Measurements from ENCODE around the gene SPP2.

The SPP2 gene

DNA sequence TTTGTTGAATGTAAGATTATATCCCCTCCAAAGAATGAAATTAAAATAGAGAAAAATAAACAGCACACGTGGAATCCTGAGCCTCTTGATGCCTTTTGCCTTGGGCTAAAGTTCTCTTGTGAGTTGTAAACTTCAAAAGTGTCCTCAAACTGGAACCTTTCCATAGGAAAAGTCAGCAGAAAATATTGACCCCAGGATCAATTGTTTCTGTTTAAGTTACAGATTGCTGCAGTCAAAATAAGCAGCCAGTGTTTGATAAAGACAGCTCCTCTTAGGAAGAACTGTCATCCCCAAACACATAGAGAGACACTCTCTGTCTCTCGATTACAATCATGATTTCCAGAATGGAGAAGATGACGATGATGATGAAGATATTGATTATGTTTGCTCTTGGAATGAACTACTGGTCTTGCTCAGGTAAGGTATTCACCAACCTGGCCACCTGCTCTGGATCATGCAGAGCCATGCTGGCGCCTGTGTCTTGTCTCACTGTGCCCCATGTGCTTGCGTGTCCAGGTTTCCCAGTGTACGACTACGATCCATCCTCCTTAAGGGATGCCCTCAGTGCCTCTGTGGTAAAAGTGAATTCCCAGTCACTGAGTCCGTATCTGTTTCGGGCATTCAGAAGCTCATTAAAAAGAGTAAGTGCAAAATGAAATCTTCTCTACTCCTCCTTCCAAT is at the start of gene SPP2:
Gene SPP2, plus strand, starts transcription at position 248 of the 681 bp plus-strand sequence. Its CDS starts 85 bp downstream, at position 333.
- DNase-seq: no peak

- no peak for DNase-seq
These were observed 48.9 kb upstream of the SPP2 start for GRCh38 chr2:234001380-234002160.

DNA sequence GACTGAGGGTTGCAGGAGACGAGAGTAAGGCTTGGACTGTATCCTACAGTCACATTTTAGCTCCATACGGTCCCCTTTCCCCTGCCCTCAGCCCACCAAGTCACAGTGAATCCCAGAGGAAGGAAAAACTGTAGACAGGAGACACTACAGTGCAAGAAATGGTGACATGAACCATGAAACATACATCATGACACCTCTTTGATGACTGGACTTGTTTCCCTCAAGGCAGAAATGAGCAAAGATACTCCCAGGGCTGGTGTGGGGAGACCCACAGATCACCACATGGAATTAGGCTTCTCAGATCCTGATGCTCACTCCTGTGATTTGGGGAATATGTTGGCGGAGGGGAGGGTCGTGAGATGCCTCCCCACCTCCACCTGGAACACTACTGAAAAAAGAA is 48.2 kb upstream of the SPP2 start:
- no peak for DNase-seq

DNA sequence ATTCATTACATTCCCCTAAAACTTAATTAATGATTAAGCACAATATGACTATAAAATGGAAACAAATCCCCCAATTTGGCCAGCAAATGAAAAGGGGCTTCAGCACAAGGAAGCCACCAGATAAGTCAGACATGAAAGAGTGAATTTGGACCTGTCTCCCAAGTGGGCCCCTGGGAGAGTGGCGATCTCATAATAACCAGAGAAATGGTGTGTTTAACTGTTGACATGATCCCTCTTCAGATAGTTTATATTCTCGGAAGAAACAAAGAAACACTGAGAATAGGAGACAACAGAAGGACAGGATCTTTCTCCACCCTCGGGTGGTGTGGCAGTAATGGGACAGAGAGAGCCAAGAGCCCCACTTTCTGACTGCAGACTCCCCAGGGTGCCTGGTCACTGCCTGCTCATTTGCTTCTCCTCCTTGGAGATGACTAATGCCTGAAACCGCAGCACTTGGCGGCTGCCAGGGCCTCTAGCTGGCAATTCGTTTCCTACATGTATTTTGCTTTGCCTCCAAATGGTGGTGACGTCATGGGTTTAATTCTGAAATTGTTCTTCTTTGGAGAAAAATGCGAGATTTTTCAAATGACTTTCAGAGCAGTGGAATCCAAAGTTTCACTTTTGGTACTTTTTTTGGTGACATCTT is 46.4 kb upstream of the SPP2 start:
- no peak for DNase-seq

GRCh38 chr2:234005126-234005525 is 45.4 kb upstream of the SPP2 start:
- no peak for DNase-seq

DNA sequence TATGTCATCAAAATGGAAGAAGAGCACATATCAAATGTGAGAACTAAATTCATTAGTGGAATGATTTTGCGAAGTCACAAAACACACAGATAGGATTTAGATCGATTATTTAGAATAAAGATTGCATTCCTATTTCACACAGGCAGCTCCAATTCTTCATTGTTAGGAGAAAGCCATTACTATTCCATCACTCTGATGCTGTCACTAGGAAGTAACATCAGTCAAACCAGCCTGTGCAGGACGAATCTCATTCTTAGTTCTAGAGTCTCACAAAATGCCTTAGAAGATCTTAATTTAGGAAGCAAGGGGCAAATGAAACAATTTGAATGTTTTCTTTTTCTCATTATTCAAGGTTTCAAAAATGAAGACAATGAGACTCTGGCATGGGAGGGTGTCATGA is 44.0 kb upstream of the SPP2 start:
- no peak for DNase-seq

GRCh38 chr2:234014427-234014826 is 36.1 kb upstream of the SPP2 start:
- no peak for DNase-seq

GRCh38 chr2:234015861-234016260 is 34.6 kb upstream of the SPP2 start:
- DNase-seq: no peak

DNA sequence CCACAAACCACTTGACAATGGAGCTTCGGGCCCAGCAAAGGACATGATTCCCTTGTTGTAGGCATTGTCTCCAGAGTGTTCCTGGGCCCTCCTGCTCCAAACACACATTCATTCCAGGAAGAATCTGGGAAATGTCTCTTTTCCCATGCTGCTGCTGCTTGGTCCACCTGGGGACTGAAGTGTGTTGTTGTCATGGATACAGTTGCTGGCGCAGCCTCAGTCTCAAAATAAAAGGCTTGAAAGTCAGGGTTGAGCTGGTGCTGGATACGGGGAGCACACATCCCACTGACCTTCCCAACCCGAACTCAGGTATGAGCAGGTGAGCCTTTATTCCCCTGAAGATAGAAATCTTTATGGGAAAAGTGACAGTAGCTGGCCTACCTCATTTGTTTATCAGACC is 30.6 kb upstream of the SPP2 start:
- no peak for DNase-seq

- DNase-seq: no peak
These were observed 30.2 kb upstream of the SPP2 start for GRCh38 chr2:234020332-234020731.

GRCh38 chr2:234022424-234022823 is 28.1 kb upstream of the SPP2 start:
- DNase-seq: no peak

DNA sequence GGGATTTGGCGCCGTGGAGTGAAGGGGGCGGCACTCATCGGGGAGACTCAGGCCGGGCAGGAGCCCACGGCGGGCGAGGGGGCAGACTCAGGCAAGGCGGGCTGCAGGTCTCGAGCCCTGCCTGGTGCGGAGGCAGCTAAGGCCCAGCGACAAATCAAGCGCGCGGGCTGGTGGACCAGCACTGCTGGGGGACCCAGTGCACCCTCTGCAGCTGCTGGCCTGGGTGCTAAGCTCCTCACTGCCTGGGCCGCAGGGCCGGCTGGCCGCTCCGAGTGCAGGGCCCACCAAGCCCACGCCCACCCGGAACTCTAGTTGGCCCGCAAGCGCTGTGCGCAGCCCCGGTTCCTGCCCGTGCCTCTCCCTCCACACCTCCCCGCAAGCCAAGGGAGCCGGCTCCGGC is 26.2 kb upstream of the SPP2 start:
- no peak for DNase-seq

DNA sequence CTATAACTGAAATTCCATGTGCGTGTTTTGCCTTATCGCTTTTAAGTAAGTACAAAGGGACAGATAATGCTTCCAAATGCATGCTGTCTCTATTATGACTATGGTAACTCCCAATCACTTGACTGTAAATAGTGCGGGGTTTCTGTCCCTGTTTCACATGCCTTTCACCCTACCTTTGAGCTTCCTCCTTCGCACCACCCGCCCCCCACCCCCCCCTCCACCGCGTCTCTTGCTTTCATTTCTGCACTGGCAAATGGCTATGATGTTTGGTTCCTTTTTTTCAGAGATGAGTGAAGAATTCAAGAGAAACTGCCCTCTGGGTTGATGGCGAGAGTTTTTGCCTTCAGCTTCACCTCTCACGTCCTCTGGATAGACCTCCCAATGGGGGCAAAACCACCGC is 25.0 kb upstream of the SPP2 start:
- no peak for DNase-seq

DNA sequence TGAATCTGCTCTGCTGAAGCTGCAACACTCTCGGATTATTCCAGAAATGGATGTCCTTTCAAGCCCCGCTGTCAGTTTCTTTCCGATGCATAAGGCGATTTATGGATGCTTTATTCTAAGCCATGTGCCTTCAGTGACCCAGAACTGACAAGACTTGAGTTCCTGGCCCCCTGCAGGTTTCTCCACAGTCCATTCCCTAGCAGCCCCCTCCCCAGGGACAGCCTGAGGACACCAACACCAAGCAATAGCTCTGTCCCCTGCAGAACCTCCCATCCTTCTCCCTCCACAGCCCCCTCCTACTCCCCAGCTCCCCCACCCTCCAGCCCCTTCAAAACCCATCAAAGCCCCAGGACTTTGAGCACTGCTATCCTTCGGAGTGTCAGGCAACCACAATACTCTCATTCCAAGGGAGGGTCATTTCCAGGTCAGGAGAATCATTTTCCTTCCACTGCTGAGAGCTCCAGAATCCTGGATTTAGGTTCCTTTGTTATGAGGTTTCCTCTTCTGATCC is 24.6 kb upstream of the SPP2 start:
- DNase-seq: no peak

DNA sequence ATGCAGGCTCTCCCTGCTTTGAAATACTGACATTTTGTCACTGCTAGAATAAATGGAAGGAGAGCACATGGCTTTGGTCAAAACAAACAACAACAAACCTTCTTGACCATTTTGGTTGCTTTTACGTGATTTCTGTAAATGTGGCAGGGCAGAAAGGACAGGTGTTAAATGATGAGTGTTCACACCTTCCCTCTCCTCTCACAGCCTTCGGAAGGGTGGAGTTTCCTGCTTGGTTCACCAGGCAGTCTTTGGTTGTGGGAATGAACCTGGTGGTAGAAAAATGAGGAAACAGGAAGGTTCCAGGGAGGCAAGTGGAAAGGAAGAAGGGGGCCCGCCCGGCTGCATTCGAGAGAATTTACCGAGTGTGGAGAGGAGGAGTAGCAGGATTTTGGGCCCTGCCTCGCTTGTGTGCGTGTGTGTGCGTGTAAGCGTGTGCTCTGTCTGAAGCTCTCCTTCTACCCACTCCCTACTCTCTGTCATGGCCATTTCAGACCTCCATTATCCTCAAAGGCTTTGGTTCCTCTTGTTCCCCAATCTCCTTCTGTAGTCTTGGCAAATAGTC is 23.7 kb upstream of the SPP2 start:
- no peak for DNase-seq

GRCh38 chr2:234027641-234028040 is 22.9 kb upstream of the SPP2 start:
- DNase-seq: no peak

GRCh38 chr2:234029150-234029733 is 21.3 kb upstream of the SPP2 start:
- no peak for DNase-seq

DNA sequence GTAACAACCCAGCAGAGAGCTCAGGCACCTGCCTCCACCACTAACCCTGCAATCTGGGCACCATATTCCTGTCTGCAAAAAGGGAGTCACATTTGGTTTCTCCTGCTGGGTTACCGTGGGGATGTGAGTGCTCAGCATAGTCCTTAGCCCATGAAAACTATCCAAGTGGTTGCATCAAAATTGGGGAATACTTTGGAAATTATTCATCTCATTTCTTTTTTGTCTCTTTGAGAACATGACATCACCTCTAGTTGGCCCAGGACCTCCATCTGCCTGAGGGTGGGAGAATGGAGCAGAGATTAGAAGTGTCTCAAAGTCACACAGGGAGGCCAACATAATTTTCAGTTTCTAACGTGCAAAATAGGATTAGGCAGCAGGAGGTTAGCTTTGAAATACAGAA is 19.3 kb upstream of the SPP2 start:
- DNase-seq: no peak

- no peak for DNase-seq
These were observed 18.1 kb upstream of the SPP2 start for GRCh38 chr2:234032279-234032856.

DNA sequence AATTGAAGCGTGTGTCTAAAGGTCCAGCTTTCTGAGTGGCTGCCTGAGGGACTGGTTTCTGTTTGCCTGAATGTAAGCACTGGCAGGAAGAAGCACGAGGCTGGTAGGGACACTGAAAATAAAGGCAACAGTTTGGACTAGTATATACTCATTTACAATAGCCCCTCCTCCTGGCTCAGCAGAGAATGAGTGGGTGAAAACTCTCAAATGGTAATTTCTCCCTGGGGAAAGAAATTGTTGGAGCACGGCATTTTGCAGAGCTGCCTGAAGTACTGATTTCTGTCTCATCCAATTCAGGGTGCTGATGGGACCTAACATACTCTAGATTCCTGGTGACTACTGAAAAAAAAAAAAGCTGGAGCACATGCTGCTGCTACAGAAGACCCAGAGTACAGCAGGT is 17.3 kb upstream of the SPP2 start:
- DNase-seq: no peak

DNA sequence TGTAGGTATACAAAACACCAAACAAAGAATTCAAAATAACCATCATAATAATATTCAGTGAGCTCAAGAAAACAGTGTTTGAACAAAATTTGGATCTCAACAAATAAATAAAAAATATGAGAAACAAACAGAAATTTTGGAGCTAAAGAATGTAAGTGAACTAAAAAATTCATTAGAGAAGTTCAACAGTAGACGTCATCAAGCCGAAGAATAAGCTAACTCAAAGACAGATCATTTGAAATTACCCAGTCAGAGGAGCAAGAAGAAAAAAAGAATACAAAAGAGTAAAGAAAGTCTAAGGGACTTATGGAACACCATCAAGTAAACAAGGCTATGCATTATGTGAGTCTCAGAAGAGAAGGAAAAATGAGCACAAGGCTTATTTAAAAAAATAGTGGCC is 16.6 kb upstream of the SPP2 start:
- DNase-seq: no peak

DNA sequence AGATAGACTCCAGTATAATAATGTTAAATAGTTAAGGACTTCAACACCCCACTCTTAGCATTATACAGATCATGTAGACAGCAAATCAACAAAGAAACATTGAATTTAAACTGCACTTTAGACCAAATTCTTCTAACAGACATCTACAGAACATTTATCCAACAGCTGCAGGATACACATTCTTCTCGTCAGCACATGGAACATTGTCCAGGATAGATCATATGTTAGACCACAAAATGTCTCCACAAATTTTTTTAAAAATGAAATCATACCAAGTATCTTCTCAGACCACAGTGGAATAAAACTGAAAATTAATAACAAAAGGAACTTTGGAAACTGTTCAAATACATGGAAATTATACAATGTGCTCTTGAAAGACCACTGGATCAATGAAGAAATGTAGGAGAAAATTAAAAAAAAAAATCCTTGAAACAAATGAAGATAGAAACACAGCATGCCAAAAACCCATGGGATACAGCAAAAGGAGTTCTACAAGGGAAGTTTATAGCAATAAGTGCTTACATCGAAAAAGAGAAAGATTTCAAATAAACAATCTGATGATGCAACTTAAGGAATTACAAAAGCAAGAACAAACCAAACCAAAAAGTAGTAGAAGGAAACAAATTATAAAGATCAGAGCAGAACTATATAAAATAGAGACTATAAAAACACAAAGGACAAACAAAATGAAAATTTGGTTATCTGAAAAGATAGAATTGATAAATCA is 12.3 kb upstream of the SPP2 start:
- no peak for DNase-seq
